Activated CD8-positive, alpha-beta T cell treated with anti-CD3 and anti-CD28 coated beads for 36 hours (primary cell): ENCODE data around the gene S100A6. TPM values are rescaled to one million over a fixed set of nuclear protein-coding genes. Genes with fewer than 3 reads are reported as not detected.

Source experiments
- ATAC-seq: fragments of 200-7000 bp; cut with Tn5 transposase; one replicate; pipeline ENCODE4 v1.10.0; 2021; ENCODE audit warnings: mild to moderate bottlenecking, moderate library complexity
- CTCF ChIA-PET: fragments of 350-600 bp; sonication (Branson Sonifier 250); formaldehyde crosslinking; loops from one replicate; lab custom pipeline; 2021; ENCODE audit warnings: antibody characterized with exemption; lab: Charles Lee
- POLR2A ChIA-PET: fragments of 350-600 bp; sonication (Branson Sonifier 250); formaldehyde crosslinking; loops from one replicate; lab custom pipeline; 2021; ENCODE audit warnings: antibody characterized with exemption; lab: Charles Lee
- DNase-seq: peaks from one replicate; pipeline ENCODE4 v3.0.0-alpha.2; 2020
- H3K27ac Mint-ChIP-seq: one replicate; pipeline ENCODE4 v1.8.0; 2021; ENCODE audit warnings: mild to moderate bottlenecking, mixed read lengths
- H3K27me3 Mint-ChIP-seq: one replicate; pipeline ENCODE4 v1.8.0; 2021; ENCODE audit warnings: mixed read lengths
- H3K36me3 Mint-ChIP-seq: one replicate; pipeline ENCODE4 v1.8.0; 2021; ENCODE audit warnings: low read depth, mixed read lengths
- H3K4me1 Mint-ChIP-seq: one replicate; pipeline ENCODE4 v1.8.0; 2021; ENCODE audit warnings: low read depth, mixed read lengths
- H3K4me3 Mint-ChIP-seq: one replicate; pipeline ENCODE4 v1.8.0; 2021; ENCODE audit warnings: mild to moderate bottlenecking, moderate library complexity, mixed read lengths
- H3K9me3 Mint-ChIP-seq: one replicate; pipeline ENCODE4 v1.8.0; 2021; ENCODE audit warnings: mixed read lengths
- intact Hi-C: fragments of 100-400 bp; cut with micrococcal nuclease; formaldehyde crosslinking; loops from one replicate; pipeline ENCODE4 v1.10.0; 2022
- total RNA-seq, 2 experiments: library from RNA; stranded (reverse); gene quantifications; one replicate each; pipeline ENCODE4 v1.2.3, GENCODE V29; 2021
- TF ChIP-seq, protein P1 (sequence below): fragments of 200-600 bp; IDR thresholded peaks from one replicate; pipeline ENCODE4 v1.8.0; 2022; ENCODE audit warnings: antibody characterized with exemption, mild to moderate bottlenecking

S100A6 gene
- total RNA-seq, 2 experiments from 2014 or later: 200 to 211 TPM

DNA sequence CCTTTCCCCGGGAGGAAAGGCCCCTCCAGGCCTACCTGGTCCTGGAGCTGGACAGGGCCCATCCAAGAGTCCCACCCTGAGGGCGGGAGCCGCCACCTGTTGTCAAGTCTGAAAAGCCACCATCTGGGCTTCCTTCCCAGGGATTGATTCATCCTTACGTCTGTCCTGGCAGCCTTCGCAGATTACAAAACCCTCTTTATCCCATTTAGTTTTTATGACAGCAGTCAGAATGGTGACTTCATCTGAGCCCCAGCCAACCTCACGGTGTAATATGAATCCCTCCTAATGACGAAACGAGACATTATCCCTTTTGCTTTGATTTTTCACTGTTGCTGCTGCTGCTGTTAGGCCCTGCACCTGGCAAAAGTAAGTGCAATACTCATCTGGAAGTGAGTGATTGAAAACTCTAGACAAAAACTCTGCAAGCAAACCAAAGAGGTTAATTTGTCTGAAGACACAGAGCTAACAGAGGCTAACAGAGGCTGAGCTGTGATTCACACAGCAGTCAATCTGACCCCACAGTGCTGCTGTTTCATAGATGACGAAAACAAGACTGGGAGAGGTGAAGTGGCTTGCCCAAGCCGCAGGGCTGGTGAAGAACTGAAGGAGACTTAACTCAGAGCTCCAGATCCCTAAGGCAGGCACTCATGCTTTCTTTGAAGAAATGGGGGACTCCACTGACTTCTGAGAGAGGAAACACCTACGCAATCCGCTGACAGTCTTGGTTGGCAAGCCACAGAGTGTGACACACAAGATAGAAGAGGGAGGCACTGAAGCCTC lies 45.3 kb downstream of the S100A6 start:
- H3K4me3 Mint-ChIP-seq: no peak overlapping the region
- H3K27ac Mint-ChIP-seq: no peak overlapping the region
- peak; percentile 53 for ATAC-seq
- DNase-seq: no peak
- intact Hi-C loops: loop anchor here (5.0 kb wide), 1 partner anchor 138 kb away; no protein-coding TSS in a partner anchor
- TF ChIP-seq, protein P1, sequence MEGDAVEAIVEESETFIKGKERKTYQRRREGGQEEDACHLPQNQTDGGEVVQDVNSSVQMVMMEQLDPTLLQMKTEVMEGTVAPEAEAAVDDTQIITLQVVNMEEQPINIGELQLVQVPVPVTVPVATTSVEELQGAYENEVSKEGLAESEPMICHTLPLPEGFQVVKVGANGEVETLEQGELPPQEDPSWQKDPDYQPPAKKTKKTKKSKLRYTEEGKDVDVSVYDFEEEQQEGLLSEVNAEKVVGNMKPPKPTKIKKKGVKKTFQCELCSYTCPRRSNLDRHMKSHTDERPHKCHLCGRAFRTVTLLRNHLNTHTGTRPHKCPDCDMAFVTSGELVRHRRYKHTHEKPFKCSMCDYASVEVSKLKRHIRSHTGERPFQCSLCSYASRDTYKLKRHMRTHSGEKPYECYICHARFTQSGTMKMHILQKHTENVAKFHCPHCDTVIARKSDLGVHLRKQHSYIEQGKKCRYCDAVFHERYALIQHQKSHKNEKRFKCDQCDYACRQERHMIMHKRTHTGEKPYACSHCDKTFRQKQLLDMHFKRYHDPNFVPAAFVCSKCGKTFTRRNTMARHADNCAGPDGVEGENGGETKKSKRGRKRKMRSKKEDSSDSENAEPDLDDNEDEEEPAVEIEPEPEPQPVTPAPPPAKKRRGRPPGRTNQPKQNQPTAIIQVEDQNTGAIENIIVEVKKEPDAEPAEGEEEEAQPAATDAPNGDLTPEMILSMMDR: no peak
- ChIA-PET POLR2A (no interaction called here), CTCF (interaction anchor here (1.3 to 1.6 kb wide), 2 partner anchors 8 to 20 kb away, joined by 3 read pairs; no protein-coding TSS in a partner anchor)
- H3K27me3 Mint-ChIP-seq: peaks cover 11% of the 10 kb centered on the region
- no peaks in the 10 kb centered on the region for H3K36me3 Mint-ChIP-seq
- H3K4me1 Mint-ChIP-seq: no peaks in the 10 kb centered on the region
- H3K9me3 Mint-ChIP-seq: no peaks in the 10 kb centered on the region

DNA sequence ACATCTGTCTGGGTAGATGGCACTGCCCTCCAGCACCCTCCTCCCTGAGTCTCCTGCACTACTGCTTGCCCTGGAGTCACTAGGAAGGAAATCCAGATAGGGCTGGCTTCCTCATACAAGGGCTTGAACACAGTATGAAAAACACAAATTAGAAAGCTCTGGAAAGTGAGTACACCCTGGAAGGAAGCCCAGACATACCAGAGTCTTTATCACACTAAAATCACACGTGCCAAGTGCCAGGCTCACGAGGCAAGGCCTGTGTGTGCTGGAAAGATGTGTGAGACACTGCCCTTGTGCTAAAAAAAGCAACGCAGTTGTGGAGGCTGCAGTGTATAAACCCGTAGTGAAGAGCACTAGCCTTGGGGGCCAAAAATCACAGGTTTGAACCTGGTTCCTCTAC lies 47.1 kb downstream of the S100A6 start:
- CTCF ChIA-PET: interaction anchor here (0.9 to 1.1 kb wide), 2 partner anchors 23 to 129 kb away, joined by 3 to 4 read pairs; no protein-coding TSS in a partner anchor
- POLR2A ChIA-PET: interaction anchor here (1.3 kb wide), 1 partner anchor 15 kb away, joined by 3 read pairs; no protein-coding TSS in a partner anchor
- Mint-ChIP-seq H3K36me3 (no peaks in the 10 kb centered on the region), H3K4me1 (no peaks in the 10 kb centered on the region), H3K4me3 (no peak overlapping the region), H3K27ac (no peak overlapping the region), H3K9me3 (no peaks in the 10 kb centered on the region), H3K27me3 (peaks cover 12% of the 10 kb centered on the region)
- DNase-seq (no peak), ATAC-seq (no peak)
- TF ChIP-seq, protein P1: no peak
- intact Hi-C loops: no loop called here

DNA sequence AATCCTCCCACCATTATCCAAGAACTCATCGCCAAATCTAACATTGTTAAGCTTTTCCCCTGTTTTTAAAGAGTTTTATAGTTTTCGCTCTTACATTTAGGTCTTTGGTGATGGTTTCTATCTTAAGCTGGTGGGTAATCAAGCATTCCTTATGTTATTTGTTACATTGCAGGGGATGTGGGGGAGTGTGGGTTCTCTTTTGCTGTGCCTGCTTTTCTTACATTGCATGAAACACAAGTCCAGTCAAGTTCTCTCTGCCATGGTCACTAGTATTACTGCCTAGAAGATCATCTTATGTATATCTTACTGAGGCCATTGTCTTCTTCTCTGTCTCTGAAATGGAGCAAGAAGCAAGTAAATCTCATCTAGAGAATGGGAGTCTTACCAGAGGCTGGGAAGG lies 48.1 kb downstream of the S100A6 start:
- POLR2A ChIA-PET: interaction anchor here (0.6 to 1.3 kb wide), 2 partner anchors 14 to 16 kb away, joined by 3 read pairs; no protein-coding TSS in a partner anchor
- Mint-ChIP-seq H3K9me3 (no peaks in the 10 kb centered on the region), H3K4me1 (no peaks in the 10 kb centered on the region), H3K4me3 (no peak overlapping the region), H3K36me3 (no peaks in the 10 kb centered on the region), H3K27ac (no peak overlapping the region), H3K27me3 (peaks cover 16% of the 10 kb centered on the region)
- CTCF ChIA-PET: interaction anchor here (1.5 kb wide), 1 partner anchor 23 kb away, joined by 3 read pairs; no protein-coding TSS in a partner anchor
- intact Hi-C loops: no loop called here
- no peak for DNase-seq
- TF ChIP-seq, protein P1: no peak
- ATAC-seq: no peak

DNA sequence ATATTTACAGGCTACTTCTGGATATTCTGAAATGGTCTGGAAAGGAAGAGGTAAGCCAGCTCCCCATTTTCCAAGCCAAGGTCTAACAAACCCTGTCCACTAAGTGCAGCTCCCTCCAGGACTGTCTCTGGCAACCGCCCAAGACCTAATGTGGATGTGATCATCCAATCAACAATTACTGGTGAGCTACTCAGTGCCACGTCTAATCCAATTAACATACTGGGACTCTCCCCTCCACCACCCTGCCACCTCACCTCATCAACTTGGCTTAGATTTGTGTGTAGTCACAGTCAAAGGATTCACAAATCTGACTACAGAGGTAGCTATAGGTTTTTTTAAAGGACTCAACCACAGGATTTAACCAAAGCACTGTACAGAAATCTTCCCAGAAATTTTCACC lies 49.9 kb downstream of the S100A6 start:
- POLR2A ChIA-PET: no interaction called here

More for the DNA sequence above, 49.9 kb downstream of the S100A6 start:
- TF ChIP-seq, protein P1: no peak
- CTCF ChIA-PET: interaction anchor here (1.3 to 4.4 kb wide), 3 partner anchors 9 to 130 kb away, joined by 3 to 40 read pairs (median 6); no protein-coding TSS in a partner anchor
- intact Hi-C loops: no loop called here
- Mint-ChIP-seq H3K4me1 (no peaks in the 10 kb centered on the region), H3K27me3 (peaks cover 21% of the 10 kb centered on the region), H3K27ac (no peak overlapping the region), H3K4me3 (no peak overlapping the region), H3K9me3 (no peaks in the 10 kb centered on the region), H3K36me3 (no peaks in the 10 kb centered on the region)
- DNase-seq: no peak
- no peak for ATAC-seq

Other genes starting within 250 kb of the S100A6 start
- gene PGLYRP3, start 223.0 kb downstream of the S100A6 start, total RNA-seq: not detected
- gene PGLYRP4, start 187.2 kb downstream of the S100A6 start, total RNA-seq: not detected
- gene S100A9, start 178.1 kb downstream of the S100A6 start, total RNA-seq: not detected
- not detected for gene S100A12, start 160.4 kb downstream of the S100A6 start, total RNA-seq
- gene S100A8, start 144.9 kb downstream of the S100A6 start, total RNA-seq: not detected
- gene S100A7A, start 119.5 kb downstream of the S100A6 start, total RNA-seq: not detected
- gene S100A7, start 75.3 kb downstream of the S100A6 start, total RNA-seq: not detected
- gene S100A5, start 4.9 kb upstream of the S100A6 start, total RNA-seq: 1 to 10 TPM; 1.1 to 1.2 TPM
- 100 to 1,000 TPM; 109 to 118 TPM for gene S100A4, start 9.8 kb upstream of the S100A6 start, total RNA-seq
- gene S100A3, start 13.3 kb upstream of the S100A6 start, total RNA-seq: not detected
- under 1 TPM in 1 of 2 experiments, not detected in 1; 0.50 TPM for gene S100A2, start 29.9 kb upstream of the S100A6 start, total RNA-seq
- not detected for gene S100A16, start 77.1 kb upstream of the S100A6 start, total RNA-seq
- gene S100A14, start 80.3 kb upstream of the S100A6 start, total RNA-seq: not detected
- gene S100A13, start 91.5 kb upstream of the S100A6 start, total RNA-seq: 1 to 10 TPM; 8.1 to 9.4 TPM
- gene S100A1, start 92.4 kb upstream of the S100A6 start, total RNA-seq: not detected
- gene CHTOP, start 98.1 kb upstream of the S100A6 start, total RNA-seq: 10 to 100 TPM; 76.8 to 83.2 TPM
- gene SNAPIN, start 122.7 kb upstream of the S100A6 start, total RNA-seq: 10 to 100 TPM; 25.7 to 27.3 TPM
- 100 to 1,000 TPM; 328 to 333 TPM for gene ILF2, start 135.0 kb upstream of the S100A6 start, total RNA-seq
- not detected for gene NPR1, start 142.7 kb upstream of the S100A6 start, total RNA-seq
- gene INTS3, start 192.1 kb upstream of the S100A6 start, total RNA-seq: 10 to 100 TPM; 45.0 to 45.5 TPM
- gene SLC27A3, start 239.4 kb upstream of the S100A6 start, total RNA-seq: 1 to 10 TPM; 7.2 to 10.0 TPM